Hepatocyte (in vitro differentiated cells): ENCODE results near the gene CCDC187. TPM values are rescaled to one million over a fixed set of nuclear protein-coding genes. Genes with fewer than 3 reads are reported as not detected.

ENCODE experiments used
- DNase-seq: peaks from one replicate; pipeline ENCODE4 v3.0.0-alpha.2; 2016; ENCODE audit warnings: low spot score
- H2AFZ ChIP-seq: fragments of 200-600 bp; sonication (generic); 2 replicates; pipeline ENCODE4 v1.6.0; 2016; ENCODE audit warnings: antibody characterized with exemption, mild to moderate bottlenecking
- H3K27ac ChIP-seq: fragments of 200-600 bp; sonication (generic); 2 replicates; pipeline ENCODE4 v1.5.1; 2016; ENCODE audit warnings: mild to moderate bottlenecking
- H3K27me3 ChIP-seq: fragments of 200-600 bp; sonication (generic); 2 replicates; pipeline ENCODE4 v1.6.1; 2016
- H3K36me3 ChIP-seq: fragments of 200-600 bp; sonication (generic); replicated peaks from 2 replicates; pipeline ENCODE4 v1.5.1; 2016; ENCODE audit warnings: low read depth; ENCODE audit not compliant: insufficient read depth
- H3K4me1 ChIP-seq: fragments of 200-600 bp; sonication (generic); 2 replicates; pipeline ENCODE4 v1.5.1; 2016; ENCODE audit warnings: mild to moderate bottlenecking, moderate library complexity; ENCODE audit not compliant: insufficient read depth
- H3K4me2 ChIP-seq: fragments of 200-600 bp; sonication (generic); 2 replicates; pipeline ENCODE4 v1.6.0; 2016
- H3K4me3 ChIP-seq: fragments of 200-600 bp; sonication (generic); 2 replicates; pipeline ENCODE4 v1.5.1; 2016; ENCODE audit warnings: mild to moderate bottlenecking
- H3K79me2 ChIP-seq: fragments of 200-600 bp; sonication (generic); 2 replicates; pipeline ENCODE4 v1.6.0; 2017; ENCODE audit warnings: mild to moderate bottlenecking
- H3K9me2 ChIP-seq: fragments of 200-600 bp; sonication (generic); replicated peaks from 2 replicates; pipeline ENCODE4 v1.6.0; 2017; ENCODE audit warnings: mild to moderate bottlenecking; ENCODE audit not compliant: insufficient read depth
- H3K9me3 ChIP-seq: fragments of 200-600 bp; sonication (generic); 2 replicates; pipeline ENCODE4 v1.5.1; 2016; ENCODE audit warnings: low read depth, mild to moderate bottlenecking
- H4K20me1 ChIP-seq: fragments of 200-600 bp; sonication (generic); 2 replicates; pipeline ENCODE4 v1.6.0; 2016; ENCODE audit warnings: mild to moderate bottlenecking; ENCODE audit not compliant: insufficient read depth, poor library complexity, severe bottlenecking
- EZH2 ChIP-seq: fragments of 200-600 bp; sonication (generic); IDR thresholded peaks from 2 replicates; pipeline ENCODE4 v1.6.1; 2016; ENCODE audit warnings: antibody characterized with exemption, mild to moderate bottlenecking, borderline replicate concordance
- EZH2phosphoT487 ChIP-seq: fragments of 200-600 bp; sonication (generic); IDR thresholded peaks from one replicate; pipeline ENCODE4 v1.6.1; 2018; ENCODE audit warnings: antibody characterized with exemption, mild to moderate bottlenecking, low read depth, moderate library complexity; ENCODE audit not compliant: unreplicated experiment, severe bottlenecking
- WGBS: methylation state at CpG from one replicate; pipeline ENCODE4 v1.1.6; 2016; ENCODE audit warnings: low lambda C conversion rate; ENCODE audit errors: missing lambda C conversion rate; 5-methylcytosine and 5-hydroxymethylcytosine counted together
- polyA plus RNA-seq: library from polyadenylated mRNA; unstranded; fragments of >200 nt; fragmentation: Nextera tagmentation; extraction: Ambion mirVana; gene quantifications from 2 replicates; pipeline ENCODE4 v1.2.1, GENCODE V29; 2016
- total RNA-seq: library from RNA; depleted of rRNA; stranded (reverse); fragments of >200 nt; gene quantifications from 2 replicates; pipeline ENCODE4 v1.2.3, GENCODE V29; 2014
- TF ChIP-seq, protein P1 (sequence below): fragments of 200-600 bp; sonication (generic); IDR thresholded peaks from 2 replicates; pipeline ENCODE4 v1.5.1; 2016; ENCODE audit warnings: antibody characterized with exemption, mild to moderate bottlenecking; ENCODE audit not compliant: poor library complexity

CCDC187 gene
- total and polyA plus RNA-seq, 2 experiments from 2014 or later, result 0.60 to 0.75 TPM

DNA sequence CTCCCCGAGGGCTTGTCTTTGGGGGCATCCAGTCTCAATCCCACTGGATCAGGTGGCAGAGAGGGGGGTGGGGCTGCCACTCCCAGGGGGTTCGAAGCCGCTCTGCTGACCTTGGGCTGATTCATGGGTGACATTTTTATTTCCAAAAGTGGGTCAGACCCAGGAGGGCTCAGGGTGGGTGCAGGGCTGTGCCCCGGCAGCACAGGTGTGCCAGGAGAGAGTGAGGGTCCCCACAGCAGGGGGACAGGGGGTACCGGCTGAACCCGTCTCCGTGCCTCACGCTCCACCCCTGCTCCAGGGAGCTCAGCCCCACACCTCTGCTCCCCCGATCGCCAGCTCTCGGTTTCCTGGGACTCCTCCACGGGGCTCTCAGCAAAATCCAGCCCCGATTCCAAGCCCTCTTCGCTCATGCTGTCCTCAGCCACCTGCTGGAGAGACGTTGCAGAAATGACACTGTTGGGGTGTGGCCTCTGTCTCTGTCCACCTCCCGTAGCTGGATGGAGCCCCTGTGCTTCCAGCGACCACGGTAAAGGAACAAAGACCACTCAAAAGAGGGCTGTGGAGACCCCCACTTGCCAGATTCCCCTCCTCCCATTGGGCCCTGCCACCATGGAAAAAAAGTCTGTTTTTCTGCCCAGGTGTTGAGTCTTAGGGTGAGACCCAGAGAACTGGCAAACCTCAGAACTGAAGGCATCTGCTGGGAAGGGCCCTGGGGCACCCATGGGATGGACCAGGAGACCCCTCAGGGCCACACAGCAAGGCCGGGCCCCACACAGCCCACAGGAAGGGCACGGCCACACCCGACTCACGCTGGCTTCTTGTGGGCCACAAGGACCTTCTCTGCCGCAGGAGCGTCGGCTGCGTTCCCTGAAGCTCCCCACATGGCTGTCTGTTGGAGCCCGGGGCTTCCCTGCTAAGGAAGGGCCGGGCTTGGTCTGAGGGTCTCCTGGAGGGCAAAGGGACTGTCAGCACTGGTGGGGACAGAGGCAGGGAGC is 47.7 kb downstream of the CCDC187 start:
- Histone ChIP-seq H3K4me3 (no peak overlapping the region), H3K9me3 (no peaks in the 10 kb centered on the region), H3K27me3 (no peaks in the 10 kb centered on the region), H3K79me2 (no peaks in the 10 kb centered on the region), H3K27ac (no peak overlapping the region), H3K4me1 (no peaks in the 10 kb centered on the region), H3K36me3 (no peaks in the 10 kb centered on the region), H3K4me2 (no peak overlapping the region), H4K20me1 (no peaks in the 10 kb centered on the region), H3K9me2 (no peaks in the 10 kb centered on the region), H2AFZ (no peak overlapping the region)
- 77% methylated on average over 27 of the region's 28 CpGs for WGBS
- DNase-seq, result no peak
- TF ChIP-seq, protein P1, sequence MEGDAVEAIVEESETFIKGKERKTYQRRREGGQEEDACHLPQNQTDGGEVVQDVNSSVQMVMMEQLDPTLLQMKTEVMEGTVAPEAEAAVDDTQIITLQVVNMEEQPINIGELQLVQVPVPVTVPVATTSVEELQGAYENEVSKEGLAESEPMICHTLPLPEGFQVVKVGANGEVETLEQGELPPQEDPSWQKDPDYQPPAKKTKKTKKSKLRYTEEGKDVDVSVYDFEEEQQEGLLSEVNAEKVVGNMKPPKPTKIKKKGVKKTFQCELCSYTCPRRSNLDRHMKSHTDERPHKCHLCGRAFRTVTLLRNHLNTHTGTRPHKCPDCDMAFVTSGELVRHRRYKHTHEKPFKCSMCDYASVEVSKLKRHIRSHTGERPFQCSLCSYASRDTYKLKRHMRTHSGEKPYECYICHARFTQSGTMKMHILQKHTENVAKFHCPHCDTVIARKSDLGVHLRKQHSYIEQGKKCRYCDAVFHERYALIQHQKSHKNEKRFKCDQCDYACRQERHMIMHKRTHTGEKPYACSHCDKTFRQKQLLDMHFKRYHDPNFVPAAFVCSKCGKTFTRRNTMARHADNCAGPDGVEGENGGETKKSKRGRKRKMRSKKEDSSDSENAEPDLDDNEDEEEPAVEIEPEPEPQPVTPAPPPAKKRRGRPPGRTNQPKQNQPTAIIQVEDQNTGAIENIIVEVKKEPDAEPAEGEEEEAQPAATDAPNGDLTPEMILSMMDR, result no peak
- TF ChIP-seq EZH2phosphoT487 (no peak), EZH2 (no peak)

DNA sequence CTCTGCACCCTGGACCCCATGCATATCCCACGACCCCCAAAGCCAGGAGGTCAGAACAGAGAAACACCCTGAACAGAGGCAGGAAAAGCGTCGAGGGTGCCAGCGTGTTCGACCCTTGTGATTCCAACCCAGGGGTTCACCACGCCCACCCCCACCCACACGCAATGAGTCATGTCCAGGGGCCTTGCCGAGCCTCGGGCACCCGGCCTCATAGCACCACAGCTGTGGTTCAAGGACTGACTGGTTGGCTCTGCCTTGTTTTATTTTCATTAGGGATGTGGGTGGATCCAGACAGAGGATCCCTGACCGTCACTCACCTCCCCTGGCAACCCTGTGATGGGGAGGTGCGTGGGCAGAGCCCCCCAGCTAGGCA is 48.7 kb downstream of the CCDC187 start:
- no peaks in the 10 kb centered on the region for H3K9me3 ChIP-seq
- H2AFZ ChIP-seq, result no peak overlapping the region
- no peaks in the 10 kb centered on the region for H3K79me2 ChIP-seq
- H3K36me3 ChIP-seq, result no peaks in the 10 kb centered on the region
- no peak for DNase-seq
- no peaks in the 10 kb centered on the region for H4K20me1 ChIP-seq
- H3K27me3 ChIP-seq, result no peaks in the 10 kb centered on the region
- H3K4me3 ChIP-seq, result no peak overlapping the region
- H3K27ac ChIP-seq, result no peak overlapping the region
- H3K4me1 ChIP-seq, result no peaks in the 10 kb centered on the region
- TF ChIP-seq, protein P1, result no peak
- TF ChIP-seq EZH2 (no peak), EZH2phosphoT487 (no peak)
- H3K4me2 ChIP-seq, result no peak overlapping the region
- no peaks in the 10 kb centered on the region for H3K9me2 ChIP-seq
- WGBS, result 73% methylated on average over 12 of the region's 12 CpGs

DNA sequence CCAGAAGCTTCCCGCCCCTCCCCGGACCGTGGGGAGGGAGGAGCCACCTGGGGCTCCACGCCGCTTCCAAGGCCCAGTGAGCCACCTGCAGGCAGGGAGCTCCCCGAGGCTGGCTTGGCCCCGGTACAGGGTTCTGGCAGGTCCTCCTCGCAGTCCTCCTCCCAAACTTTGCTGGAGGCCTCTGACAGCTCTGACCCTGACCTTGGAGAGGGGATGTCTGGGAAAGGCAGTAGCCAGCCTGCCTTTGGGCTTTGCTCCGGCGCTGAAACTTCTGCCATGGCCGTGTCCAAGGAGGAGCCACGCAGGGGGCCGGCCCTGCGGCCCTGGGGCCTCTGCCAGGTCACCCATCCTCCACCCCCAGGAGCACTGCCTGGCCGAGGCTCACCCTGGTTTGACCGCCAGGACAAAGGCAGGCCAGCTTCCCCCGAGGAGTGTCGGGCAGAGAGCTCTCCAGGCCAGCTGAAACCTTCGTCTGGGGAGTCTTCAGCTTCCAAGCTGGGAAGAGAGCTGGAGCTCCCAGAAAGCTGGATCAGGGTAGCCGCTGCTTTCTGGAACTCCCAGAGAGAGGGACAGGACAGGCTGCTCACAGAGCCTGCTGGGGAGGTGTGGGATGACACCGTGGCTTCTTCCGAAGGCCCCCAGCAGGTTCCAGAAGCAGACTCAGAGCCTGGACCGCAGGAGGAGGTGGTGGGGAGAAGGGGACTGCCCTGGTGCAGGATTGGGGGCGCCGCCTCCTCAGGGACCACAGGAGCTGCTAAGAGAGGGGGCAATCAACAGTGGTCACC is 49.3 kb downstream of the CCDC187 start:
- Histone ChIP-seq H3K4me3 (no peak overlapping the region), H3K27me3 (no peaks in the 10 kb centered on the region), H3K9me2 (no peaks in the 10 kb centered on the region), H4K20me1 (no peaks in the 10 kb centered on the region), H3K79me2 (no peaks in the 10 kb centered on the region), H3K36me3 (no peaks in the 10 kb centered on the region), H3K4me1 (no peaks in the 10 kb centered on the region), H3K4me2 (no peak overlapping the region), H3K9me3 (no peaks in the 10 kb centered on the region), H3K27ac (no peak overlapping the region), H2AFZ (no peak overlapping the region)
- 85% methylated on average over 25 of the region's 25 CpGs for WGBS
- no peak for TF ChIP-seq EZH2phosphoT487
- TF ChIP-seq, protein P1, result no peak
- TF ChIP-seq EZH2, result no peak
- DNase-seq, result no peak
